ENCODE measurements around the gene MICAL1.

MICAL1 gene

DNA sequence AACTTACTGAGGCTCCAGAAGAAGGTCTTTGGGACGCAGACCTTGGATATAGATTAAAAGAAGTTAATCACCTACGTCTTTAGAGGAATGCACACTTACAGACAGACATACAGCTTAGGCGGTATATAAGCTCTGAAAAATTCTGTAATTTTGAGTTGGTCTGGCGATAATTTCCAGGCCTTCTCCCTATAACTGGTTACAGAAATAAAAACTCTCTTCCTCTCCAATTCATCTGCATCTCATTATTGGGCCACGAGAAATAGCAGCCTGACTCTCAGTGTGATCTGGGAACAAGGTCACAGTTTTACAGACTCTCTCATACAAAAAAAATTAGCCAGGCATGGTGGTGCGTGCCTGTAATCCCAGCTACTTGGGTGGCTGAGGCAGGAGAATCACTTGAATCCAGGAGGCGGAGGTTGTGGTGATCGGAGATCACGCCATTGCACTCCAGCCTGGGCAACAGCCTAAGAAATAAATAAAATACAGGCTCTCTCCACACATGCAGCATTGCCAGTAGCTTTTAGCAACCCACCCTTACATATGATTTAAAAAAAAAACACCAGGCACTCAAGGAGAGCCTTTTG lies 22.7 kb upstream of the MICAL1 start:
- no peak overlapping the region for H3K4me3 ChIP-seq (replicated peaks; ENCODE audit: insufficient read depth, low read length)
- TF ChIP-seq GABPA (IDR thresholded peaks at IDR 0.05; ENCODE audit: low read depth) (no peak), SPI1 (IDR thresholded peaks at IDR 0.05; ENCODE audit: borderline replicate concordance, low read depth) (no peak), POLR2AphosphoS5 (IDR thresholded peaks at IDR 0.05; ENCODE audit: low read depth) (no peak)
- TF ChIP-seq, protein P1, sequence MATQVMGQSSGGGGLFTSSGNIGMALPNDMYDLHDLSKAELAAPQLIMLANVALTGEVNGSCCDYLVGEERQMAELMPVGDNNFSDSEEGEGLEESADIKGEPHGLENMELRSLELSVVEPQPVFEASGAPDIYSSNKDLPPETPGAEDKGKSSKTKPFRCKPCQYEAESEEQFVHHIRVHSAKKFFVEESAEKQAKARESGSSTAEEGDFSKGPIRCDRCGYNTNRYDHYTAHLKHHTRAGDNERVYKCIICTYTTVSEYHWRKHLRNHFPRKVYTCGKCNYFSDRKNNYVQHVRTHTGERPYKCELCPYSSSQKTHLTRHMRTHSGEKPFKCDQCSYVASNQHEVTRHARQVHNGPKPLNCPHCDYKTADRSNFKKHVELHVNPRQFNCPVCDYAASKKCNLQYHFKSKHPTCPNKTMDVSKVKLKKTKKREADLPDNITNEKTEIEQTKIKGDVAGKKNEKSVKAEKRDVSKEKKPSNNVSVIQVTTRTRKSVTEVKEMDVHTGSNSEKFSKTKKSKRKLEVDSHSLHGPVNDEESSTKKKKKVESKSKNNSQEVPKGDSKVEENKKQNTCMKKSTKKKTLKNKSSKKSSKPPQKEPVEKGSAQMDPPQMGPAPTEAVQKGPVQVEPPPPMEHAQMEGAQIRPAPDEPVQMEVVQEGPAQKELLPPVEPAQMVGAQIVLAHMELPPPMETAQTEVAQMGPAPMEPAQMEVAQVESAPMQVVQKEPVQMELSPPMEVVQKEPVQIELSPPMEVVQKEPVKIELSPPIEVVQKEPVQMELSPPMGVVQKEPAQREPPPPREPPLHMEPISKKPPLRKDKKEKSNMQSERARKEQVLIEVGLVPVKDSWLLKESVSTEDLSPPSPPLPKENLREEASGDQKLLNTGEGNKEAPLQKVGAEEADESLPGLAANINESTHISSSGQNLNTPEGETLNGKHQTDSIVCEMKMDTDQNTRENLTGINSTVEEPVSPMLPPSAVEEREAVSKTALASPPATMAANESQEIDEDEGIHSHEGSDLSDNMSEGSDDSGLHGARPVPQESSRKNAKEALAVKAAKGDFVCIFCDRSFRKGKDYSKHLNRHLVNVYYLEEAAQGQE (IDR thresholded peaks at IDR 0.05; ENCODE audit: insufficient replicate concordance, low read depth): no peak
- TF ChIP-seq, protein P2, sequence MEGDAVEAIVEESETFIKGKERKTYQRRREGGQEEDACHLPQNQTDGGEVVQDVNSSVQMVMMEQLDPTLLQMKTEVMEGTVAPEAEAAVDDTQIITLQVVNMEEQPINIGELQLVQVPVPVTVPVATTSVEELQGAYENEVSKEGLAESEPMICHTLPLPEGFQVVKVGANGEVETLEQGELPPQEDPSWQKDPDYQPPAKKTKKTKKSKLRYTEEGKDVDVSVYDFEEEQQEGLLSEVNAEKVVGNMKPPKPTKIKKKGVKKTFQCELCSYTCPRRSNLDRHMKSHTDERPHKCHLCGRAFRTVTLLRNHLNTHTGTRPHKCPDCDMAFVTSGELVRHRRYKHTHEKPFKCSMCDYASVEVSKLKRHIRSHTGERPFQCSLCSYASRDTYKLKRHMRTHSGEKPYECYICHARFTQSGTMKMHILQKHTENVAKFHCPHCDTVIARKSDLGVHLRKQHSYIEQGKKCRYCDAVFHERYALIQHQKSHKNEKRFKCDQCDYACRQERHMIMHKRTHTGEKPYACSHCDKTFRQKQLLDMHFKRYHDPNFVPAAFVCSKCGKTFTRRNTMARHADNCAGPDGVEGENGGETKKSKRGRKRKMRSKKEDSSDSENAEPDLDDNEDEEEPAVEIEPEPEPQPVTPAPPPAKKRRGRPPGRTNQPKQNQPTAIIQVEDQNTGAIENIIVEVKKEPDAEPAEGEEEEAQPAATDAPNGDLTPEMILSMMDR (IDR thresholded peaks at IDR 0.05; ENCODE audit: insufficient read depth, low read length): no peak
- DNase-seq (ENCODE audit: low read depth in 1 of 2, low spot score in 1 of 2): no peak
- H3K27me3 ChIP-seq (ENCODE audit: insufficient read depth, poor library complexity, severe bottlenecking): no peaks in the 10 kb centered on the region
- no peak overlapping the region for H3K27ac ChIP-seq (replicated peaks)

DNA sequence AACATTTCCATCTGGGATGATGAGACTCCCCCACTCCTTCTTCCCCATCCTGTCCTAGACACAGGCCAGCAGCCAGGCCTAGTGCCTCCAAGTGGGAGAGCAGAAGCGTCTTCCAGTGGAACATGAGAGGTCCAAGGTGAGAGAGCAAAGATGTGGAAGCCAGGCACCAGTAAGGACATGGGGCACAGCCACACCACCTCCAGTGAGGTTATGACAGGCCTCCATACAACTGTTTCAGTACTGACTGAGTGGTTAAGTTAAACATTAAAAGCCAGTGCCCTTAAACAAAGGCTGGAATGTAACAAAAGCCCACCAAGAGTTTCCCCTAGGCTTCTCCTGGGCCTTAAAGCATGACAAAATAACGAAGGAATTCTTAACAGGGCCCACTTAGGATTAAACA lies 22.2 kb upstream of the MICAL1 start:
- DNase-seq (ENCODE audit: low read depth in 1 of 2, low spot score in 1 of 2): no peak
- H3K27me3 ChIP-seq (ENCODE audit: insufficient read depth, poor library complexity, severe bottlenecking): no peaks in the 10 kb centered on the region
- no peak for TF ChIP-seq SPI1 (IDR thresholded peaks at IDR 0.05; ENCODE audit: borderline replicate concordance, low read depth)
- no peak for TF ChIP-seq POLR2AphosphoS5 (IDR thresholded peaks at IDR 0.05; ENCODE audit: low read depth)
- TF ChIP-seq, protein P2 (IDR thresholded peaks at IDR 0.05; ENCODE audit: insufficient read depth, low read length): no peak
- TF ChIP-seq, protein P1 (IDR thresholded peaks at IDR 0.05; ENCODE audit: insufficient replicate concordance, low read depth): no peak
- no peak overlapping the region for H3K27ac ChIP-seq (replicated peaks)
- no peak overlapping the region for H3K4me3 ChIP-seq (replicated peaks; ENCODE audit: insufficient read depth, low read length)

DNA sequence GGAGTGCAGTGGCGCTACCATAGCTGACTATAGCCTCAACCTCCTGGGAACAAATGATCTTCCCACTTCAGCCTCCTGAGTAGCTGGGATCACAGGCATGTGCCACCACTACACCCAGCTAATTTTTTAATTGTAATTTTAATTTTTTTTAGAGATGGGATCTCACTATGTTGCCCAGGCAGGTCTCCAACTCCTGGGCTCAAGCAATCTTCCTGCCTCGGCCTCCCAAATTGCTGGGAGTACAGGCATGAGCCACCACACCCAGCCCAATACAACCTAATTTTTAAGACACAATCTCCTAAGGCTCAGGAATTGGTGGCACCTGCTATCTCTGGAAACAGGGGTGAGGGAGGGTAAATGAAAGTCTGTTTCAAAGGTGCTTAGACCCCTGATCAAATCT lies 21.6 kb upstream of the MICAL1 start:
- Histone ChIP-seq H3K4me3 (replicated peaks; ENCODE audit: insufficient read depth, low read length) (no peak overlapping the region), H3K27ac (replicated peaks) (no peak overlapping the region), H3K27me3 (ENCODE audit: insufficient read depth, poor library complexity, severe bottlenecking) (no peaks in the 10 kb centered on the region)

More for the DNA sequence above, 21.6 kb upstream of the MICAL1 start:
- no peak for DNase-seq (ENCODE audit: low read depth in 1 of 2, low spot score in 1 of 2)
- TF ChIP-seq GABPA (IDR thresholded peaks at IDR 0.05; ENCODE audit: low read depth): no peak
- TF ChIP-seq, protein P2 (IDR thresholded peaks at IDR 0.05; ENCODE audit: insufficient read depth, low read length): no peak
- TF ChIP-seq SPI1 (IDR thresholded peaks at IDR 0.05; ENCODE audit: borderline replicate concordance, low read depth): no peak
- TF ChIP-seq POLR2AphosphoS5 (IDR thresholded peaks at IDR 0.05; ENCODE audit: low read depth): no peak
- TF ChIP-seq, protein P1 (IDR thresholded peaks at IDR 0.05; ENCODE audit: insufficient replicate concordance, low read depth): no peak
